ENCODE results near the gene ZNF776.
"Not testable (repeated sequence)": the region's sequence is repeated elsewhere in the genome, so short reads cannot be mapped to it uniquely, and the experiment has no call there.

The ZNF776 gene

GRCh38 chr19:57779220-57779845, 32.7 kb downstream of the ZNF776 start:
- DNase-seq: no peak

GRCh38 chr19:57786286-57786685, 39.7 kb downstream of the ZNF776 start:
- no peak for DNase-seq

GRCh38 chr19:57786906-57787305, 40.3 kb downstream of the ZNF776 start:
- DNase-seq: no peak

GRCh38 chr19:57788114-57788692, 41.6 kb downstream of the ZNF776 start:
- DNase-seq: no peak

GRCh38 chr19:57789288-57789687, 42.7 kb downstream of the ZNF776 start:
- no peak for DNase-seq

- not testable (repeated sequence) for DNase-seq
Measured at GRCh38 chr19:57796580-57796979, 50.0 kb downstream of the ZNF776 start.

- DNase-seq: no peak
Measured at GRCh38 chr19:57800696-57801095, 54.1 kb downstream of the ZNF776 start.

- DNase-seq: no peak
Measured at GRCh38 chr19:57802269-57802668, 55.7 kb downstream of the ZNF776 start.

- no peak for DNase-seq
Measured at GRCh38 chr19:57803265-57803593, 56.6 kb downstream of the ZNF776 start.

- no peak for DNase-seq
Measured at GRCh38 chr19:57803594-57804325, 57.1 kb downstream of the ZNF776 start.

- no peak for DNase-seq
Measured at GRCh38 chr19:57807541-57807940, 60.9 kb downstream of the ZNF776 start.

Measured in NCI-H524 treated with DMSO at 0.1 percent for 48 hours (cell line).